ENCODE data around the gene IL12A. TPM values are rescaled to one million over a fixed set of nuclear protein-coding genes. Genes with fewer than 3 reads are reported as not detected.

IL12A gene
- total RNA-seq, 1 donor from 2014 or later: not detected

DNA sequence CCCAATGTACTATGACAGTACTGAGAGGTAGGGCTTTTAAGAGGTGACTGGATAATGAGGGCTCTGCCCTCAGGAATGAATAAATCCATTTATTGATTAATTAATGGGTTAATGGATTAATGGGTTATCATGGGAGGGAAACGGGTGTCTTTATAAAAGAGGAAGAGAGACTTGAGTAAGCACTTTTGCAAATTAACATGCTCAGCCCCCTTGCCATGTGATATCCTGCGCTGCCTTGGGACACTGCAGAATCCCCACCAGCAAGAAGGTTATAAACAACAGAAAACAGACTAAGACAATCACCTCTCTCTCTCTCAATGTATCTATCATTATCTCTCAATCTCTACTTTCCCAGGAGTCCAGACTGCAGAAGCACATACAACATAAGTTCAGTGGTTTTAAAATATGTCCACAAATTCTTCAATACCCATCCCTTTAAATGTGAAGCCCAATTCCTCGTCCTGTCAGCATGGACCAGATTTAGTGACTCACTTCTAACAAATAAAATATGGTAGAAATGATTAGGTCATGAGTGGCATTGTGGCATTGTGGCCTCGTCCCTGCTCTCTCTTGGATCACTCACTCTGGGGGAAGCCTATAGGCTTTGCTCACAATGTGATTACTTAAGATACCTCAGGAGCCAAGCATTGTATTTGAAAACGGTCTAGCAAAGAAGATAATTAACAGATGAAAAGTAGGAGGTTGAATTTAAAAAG is 40.0 kb upstream of the IL12A start:
- Histone ChIP-seq H3K4me1 (no peaks in the 10 kb centered on the region), H3K27ac (no peak overlapping the region), H3K27me3 (no peaks in the 10 kb centered on the region), H3K9me3 (no peaks in the 10 kb centered on the region), H3K36me3 (no peaks in the 10 kb centered on the region), H3K4me3 (no peak overlapping the region)
- no peak for TF ChIP-seq CTCF (IDR thresholded peaks at IDR 0.05)
- intact Hi-C loops (cut with DNase I): no loop called here
- DNase-seq (ENCODE audit: low spot score in 2 of 2): no peak

DNA sequence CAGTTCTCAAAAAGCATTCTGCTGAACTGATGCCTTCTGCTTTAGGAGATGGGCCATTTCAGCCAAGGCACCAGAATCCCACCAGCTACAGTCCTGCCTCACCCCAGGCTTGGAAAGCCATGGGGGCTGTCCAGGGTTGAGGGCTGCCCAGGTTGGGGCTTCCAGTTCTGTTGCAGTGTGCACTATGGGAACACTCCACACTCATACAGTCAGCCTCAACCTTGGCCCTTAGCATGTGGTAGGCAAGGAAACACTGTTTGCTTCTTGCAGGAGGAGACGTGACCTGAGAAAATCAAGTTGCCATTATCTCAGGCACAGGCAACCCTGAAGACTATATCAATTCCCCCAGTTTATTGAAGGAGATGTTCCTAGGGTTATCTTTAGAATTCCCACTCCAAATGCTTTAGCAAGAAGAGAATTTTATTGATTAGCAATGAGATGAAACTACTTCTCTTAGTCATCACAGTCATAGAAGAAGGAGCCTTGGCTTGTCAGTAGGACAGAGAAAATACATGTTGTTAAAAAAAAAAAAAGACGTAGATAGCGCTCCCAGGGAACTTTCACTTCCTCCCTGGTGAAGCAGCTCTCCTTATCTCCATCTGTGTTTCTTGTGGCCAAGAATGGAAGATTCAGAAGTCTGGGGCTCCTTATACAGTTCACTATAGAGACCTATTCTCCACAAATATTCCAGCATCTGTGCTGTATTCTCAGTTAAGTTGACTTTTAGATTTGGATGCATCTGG is 38.3 kb upstream of the IL12A start:
- DNase-seq (ENCODE audit: low spot score in 2 of 2): no peak

DNA sequence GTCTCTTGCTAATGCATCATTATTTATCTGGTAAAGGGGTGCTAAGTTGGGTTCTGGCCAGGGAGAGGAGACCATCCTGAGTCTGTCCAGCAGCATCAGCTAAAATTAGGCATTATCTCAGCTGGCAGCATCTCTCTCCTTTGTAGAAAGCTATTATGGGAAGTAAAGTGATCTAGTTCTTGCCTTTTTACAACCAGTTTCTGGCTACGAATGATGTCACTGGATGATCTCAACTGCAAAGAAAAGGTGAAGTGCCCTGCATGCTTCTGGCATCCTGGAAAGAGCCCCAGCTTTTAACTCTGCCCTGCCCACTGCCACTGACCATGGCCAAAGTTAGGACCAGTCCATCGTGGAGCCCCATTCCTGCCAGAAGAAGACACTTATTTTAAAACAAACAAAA is 37.1 kb upstream of the IL12A start:
- no peaks in the 10 kb centered on the region for H3K4me1 ChIP-seq
- no peak overlapping the region for H3K27ac ChIP-seq
- H3K4me3 ChIP-seq: no peak overlapping the region
- intact Hi-C loops (cut with DNase I): no loop called here
- H3K36me3 ChIP-seq: no peaks in the 10 kb centered on the region
- no peak for TF ChIP-seq CTCF (IDR thresholded peaks at IDR 0.05)
- no peak for DNase-seq (ENCODE audit: low spot score in 2 of 2)
- no peaks in the 10 kb centered on the region for H3K9me3 ChIP-seq
- H3K27me3 ChIP-seq: no peaks in the 10 kb centered on the region

More for the DNA sequence above, 38.3 kb upstream of the IL12A start:
- H3K9me3 ChIP-seq: no peaks in the 10 kb centered on the region
- H3K36me3 ChIP-seq: no peaks in the 10 kb centered on the region
- no peak for TF ChIP-seq CTCF (IDR thresholded peaks at IDR 0.05)
- no peak overlapping the region for H3K27ac ChIP-seq
- no peaks in the 10 kb centered on the region for H3K4me1 ChIP-seq
- H3K27me3 ChIP-seq: no peaks in the 10 kb centered on the region
- no peak overlapping the region for H3K4me3 ChIP-seq
- intact Hi-C loops (cut with DNase I): no loop called here

- H3K4me3 ChIP-seq: no peak overlapping the region
- DNase-seq (ENCODE audit: low spot score in 2 of 2): no peak
- TF ChIP-seq CTCF (IDR thresholded peaks at IDR 0.05): no peak
- no peaks in the 10 kb centered on the region for H3K36me3 ChIP-seq
- H3K27ac ChIP-seq: no peak overlapping the region
- H3K9me3 ChIP-seq: no peaks in the 10 kb centered on the region
- no peaks in the 10 kb centered on the region for H3K4me1 ChIP-seq
- H3K27me3 ChIP-seq: no peaks in the 10 kb centered on the region
- intact Hi-C loops (cut with DNase I): no loop called here
These were observed 35.1 kb upstream of the IL12A start for GRCh38 chr3:159953325-159954085.

GRCh38 chr3:159960188-159961148 is 28.2 kb upstream of the IL12A start:
- no peaks in the 10 kb centered on the region for H3K4me1 ChIP-seq
- TF ChIP-seq CTCF (IDR thresholded peaks at IDR 0.05): no peak
- H3K4me3 ChIP-seq: no peak overlapping the region
- no peak overlapping the region for H3K27ac ChIP-seq
- no peaks in the 10 kb centered on the region for H3K27me3 ChIP-seq
- no peaks in the 10 kb centered on the region for H3K9me3 ChIP-seq
- no peaks in the 10 kb centered on the region for H3K36me3 ChIP-seq
- intact Hi-C loops (cut with DNase I): no loop called here
- DNase-seq (ENCODE audit: low spot score in 2 of 2): no peak

All from ascending aorta (tissue), 2 donors.